ENCODE data around the gene MIER3.

Gene MIER3

GRCh38 chr5:56959326-56959725 is 7.4 kb upstream of the MIER3 start:
- no peak for DNase-seq

DNA sequence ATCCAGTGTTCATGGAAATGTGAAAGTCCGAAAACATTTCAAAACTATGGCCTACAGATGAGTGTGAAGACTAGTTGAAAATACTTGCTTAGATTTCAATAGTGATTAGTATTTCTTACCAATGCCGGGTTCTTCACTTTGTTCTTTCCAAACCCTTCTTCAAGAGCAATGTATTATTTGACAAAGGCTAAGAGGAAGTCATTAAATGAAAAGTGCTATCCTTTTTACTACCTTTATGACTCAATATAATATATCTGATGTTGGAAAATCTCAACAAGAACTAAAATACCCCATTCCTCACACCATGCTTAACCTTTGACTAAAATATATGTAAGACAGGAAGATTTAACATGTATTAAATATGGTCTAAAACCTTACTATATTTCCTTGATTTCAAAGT is 6.7 kb upstream of the MIER3 start:
- no peak for DNase-seq

DNA sequence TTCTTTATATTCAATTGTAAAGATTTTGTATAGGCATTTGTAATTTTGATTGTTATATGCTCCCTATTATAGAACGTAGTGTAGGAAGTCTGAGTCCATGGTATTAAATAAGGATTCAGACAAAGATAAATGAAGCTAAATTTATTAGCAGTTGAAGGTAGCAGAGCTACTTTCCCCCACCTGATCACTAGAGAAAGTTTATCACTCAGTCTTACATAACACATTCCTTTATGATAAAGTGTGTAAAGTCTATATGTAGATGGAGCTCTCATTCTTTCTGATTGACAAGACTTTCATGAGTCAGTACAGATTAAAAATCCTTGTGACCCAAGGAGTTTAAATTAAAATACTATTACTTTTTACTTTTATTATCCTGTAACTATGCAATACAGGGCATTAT is 2.3 kb upstream of the MIER3 start:
- no peak for DNase-seq

GRCh38 chr5:56951126-56951945 is 587 bp downstream of the MIER3 start:
- DNase-seq, result no peak

GRCh38 chr5:56950626-56951125 is 1.2 kb downstream of the MIER3 start:
- peak; percentile 22 for DNase-seq

DNA sequence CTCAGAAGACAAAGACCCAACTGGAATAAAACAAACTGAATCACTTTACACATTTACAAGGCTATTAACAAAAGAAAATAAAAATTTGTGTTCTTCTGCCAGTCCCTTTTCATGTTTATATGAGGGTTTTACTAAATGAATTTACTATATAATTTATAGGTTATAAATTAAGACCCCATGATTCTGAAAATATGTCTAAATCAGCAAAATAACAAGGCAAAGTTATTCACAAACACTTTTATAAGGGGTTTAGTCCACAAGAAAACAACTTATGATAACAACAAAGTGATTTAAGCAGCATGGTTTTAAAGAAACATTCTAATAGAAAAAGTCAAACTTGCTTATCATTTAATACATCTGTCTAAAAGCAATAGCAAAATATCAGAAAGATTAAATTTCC is 4.9 kb downstream of the MIER3 start:
- no peak for DNase-seq

GRCh38 chr5:56941981-56942380 is 9.9 kb downstream of the MIER3 start:
- DNase-seq, result no peak

DNA sequence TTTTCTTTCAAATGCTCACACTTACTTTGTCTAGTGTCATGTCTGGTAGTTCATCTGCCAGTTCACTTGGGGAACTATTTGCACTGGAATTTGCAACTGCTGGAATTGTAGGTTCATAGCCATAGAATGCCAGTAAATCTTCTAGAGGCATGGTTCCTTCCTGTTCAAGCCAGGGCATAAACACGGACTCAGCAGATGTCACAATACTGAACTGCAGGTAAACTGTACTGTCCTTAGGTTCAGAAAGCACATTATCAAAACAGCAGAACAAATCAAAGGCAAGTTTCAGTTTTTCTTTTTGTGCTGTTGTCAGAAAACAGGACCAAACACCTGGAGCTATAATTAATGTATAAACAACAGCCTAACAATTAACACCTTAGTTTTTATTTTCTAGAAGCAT is 13.1 kb downstream of the MIER3 start:
- no peak for DNase-seq

GRCh38 chr5:56934325-56934724 is 17.6 kb downstream of the MIER3 start:
- no peak for DNase-seq

GRCh38 chr5:56922922-56923321 is 29.0 kb downstream of the MIER3 start:
- DNase-seq, result no peak

GRCh38 chr5:56919942-56920662 is 31.8 kb downstream of the MIER3 start:
- DNase-seq, result no peak

- no peak for DNase-seq
Observed at GRCh38 chr5:56918054-56918453, 33.9 kb downstream of the MIER3 start.

DNA sequence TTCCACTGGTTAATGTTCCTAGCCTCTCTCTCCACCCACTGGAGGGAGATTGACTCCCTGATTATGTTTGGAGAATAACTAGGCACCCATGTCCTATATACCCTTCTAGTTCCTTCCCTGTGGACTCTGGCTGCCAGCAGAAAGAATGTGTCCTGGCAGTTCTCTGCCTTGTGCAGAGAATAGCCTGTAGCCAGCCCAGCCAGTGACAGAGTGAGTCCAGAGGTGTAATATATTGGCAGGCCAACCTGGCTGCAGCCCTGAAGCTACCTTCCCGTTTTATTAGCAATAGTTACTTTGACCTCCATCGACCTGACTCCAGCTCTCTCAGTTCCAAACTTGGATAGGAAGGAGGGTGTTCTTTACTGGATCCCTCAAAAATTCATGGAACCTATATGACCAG is 34.4 kb downstream of the MIER3 start:
- no peak for DNase-seq

GRCh38 chr5:56914678-56915077 is 37.2 kb downstream of the MIER3 start:
- no peak for DNase-seq

GRCh38 chr5:56913766-56914165 is 38.2 kb downstream of the MIER3 start:
- no peak for DNase-seq

DNA sequence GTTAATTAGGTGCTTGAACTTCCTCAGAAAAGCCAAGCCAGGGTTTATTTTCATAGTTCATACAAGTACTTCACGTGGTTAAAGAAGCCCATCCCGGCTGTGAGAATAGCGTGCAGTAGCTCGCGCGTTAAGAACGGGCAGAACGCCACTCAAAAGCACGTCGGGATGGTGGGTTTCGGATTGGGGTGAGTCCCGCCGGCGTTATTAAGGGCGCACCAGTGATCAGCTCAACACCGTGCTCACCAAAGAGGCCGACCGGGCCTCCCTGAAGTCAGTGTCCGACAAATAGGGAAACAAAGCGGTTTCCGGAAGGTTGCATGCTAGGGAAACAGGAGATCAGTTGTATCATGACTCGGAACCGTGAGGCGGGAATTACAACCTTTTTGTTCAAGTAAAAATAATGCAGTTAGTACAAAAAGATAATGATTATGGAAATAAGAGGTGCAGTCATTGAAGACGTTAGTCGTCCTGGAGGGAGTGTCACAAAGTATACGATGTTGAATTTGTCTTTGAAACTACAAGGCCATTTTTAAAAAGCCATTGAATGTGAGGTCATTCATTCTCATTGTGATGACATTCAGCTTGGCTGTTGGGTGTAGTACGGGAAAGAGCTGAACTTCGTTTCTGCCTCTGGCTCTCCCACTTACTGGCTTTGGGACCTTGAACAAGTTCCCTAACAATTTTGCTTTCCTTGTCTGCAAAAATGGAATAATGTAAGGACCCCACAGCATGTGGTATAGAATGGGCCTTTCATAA is 41.5 kb downstream of the MIER3 start:
- DNase-seq, result peak; percentile 19

- peak; percentile 89 for DNase-seq
Observed at GRCh38 chr5:56909294-56910209, 42.4 kb downstream of the MIER3 start, which contains the start of gene SETD9. Gene SETD9, plus strand, starts transcription at chr5:56909596. Its CDS starts 50 bp downstream, at chr5:56909646.

DNA sequence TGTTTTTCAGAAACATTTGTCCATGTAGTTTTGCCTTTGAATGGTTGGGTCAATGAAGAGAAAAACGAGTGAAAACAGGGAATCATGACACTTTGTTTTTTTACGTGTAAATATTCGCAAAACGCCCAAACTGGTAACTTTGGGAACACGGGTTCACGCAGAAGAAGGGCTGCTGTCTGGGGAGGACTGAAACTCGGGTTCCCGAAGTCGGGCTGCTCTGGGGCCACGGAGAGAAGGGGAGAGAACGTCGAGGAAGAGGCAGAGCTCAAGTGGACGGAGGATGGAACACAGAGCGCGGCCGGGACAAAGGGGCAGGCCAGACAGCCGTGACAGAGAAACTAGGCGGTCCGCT is 43.0 kb downstream of the MIER3 start:
- DNase-seq, result no peak

- no peak for DNase-seq
Observed at GRCh38 chr5:56900858-56901578, 50.9 kb downstream of the MIER3 start.

- DNase-seq, result no peak
Observed at GRCh38 chr5:56900395-56900794, 51.5 kb downstream of the MIER3 start.

DNA sequence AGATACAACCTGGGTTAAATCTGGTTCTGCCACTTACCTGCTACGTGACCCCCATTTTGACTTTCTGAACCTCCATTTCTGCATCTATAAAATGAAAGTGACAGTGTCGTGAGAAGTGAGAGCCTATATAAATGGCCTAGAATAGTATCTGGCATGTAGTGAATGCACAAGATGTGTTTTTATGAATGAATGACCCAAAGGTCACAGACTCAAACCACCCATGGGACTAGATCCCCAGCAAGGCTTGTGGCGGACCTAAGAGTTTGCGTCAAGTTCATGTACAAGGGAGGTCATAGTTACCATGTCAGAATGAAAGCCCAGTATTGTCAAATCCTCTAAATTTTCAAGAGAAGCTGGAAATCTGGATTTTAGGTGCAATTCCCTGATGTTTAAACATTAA is 53.7 kb downstream of the MIER3 start:
- no peak for DNase-seq

GRCh38 chr5:56896763-56897162 is 55.2 kb downstream of the MIER3 start:
- no peak for DNase-seq
